NCI-H1417 (cell line): ENCODE measurements around the gene DNASE1.
"Not testable (repeated sequence)": the region's sequence is repeated elsewhere in the genome, so short reads cannot be mapped to it uniquely, and the experiment has no call there.

Experiments
- DNase-seq, 3 experiments: peaks; one replicate each; lab custom pipeline; 2025; lab: John Stamatoyannopoulos, UW

The DNASE1 gene

GRCh38 chr16:3654249-3654991, at the start of gene DNASE1:
TSS of gene DNASE1 (plus strand) at chr16:3654691. CDS start at chr16:3655374, 683 bp downstream.
- DNase-seq = peak in 2 of 3 experiments; percentile 25 to 43

- DNase-seq = no peak
These were observed 48.0 kb upstream of the DNASE1 start for GRCh38 chr16:3606441-3606840.

- DNase-seq = no peak
These were observed 47.3 kb upstream of the DNASE1 start for GRCh38 chr16:3607161-3607560.

GRCh38 chr16:3607634-3608033, 46.9 kb upstream of the DNASE1 start:
- no peak for DNase-seq

GRCh38 chr16:3608069-3608468, 46.4 kb upstream of the DNASE1 start:
- DNase-seq = no peak

- DNase-seq = not testable (repeated sequence)
These were observed 45.5 kb upstream of the DNASE1 start for GRCh38 chr16:3608976-3609375.

DNA sequence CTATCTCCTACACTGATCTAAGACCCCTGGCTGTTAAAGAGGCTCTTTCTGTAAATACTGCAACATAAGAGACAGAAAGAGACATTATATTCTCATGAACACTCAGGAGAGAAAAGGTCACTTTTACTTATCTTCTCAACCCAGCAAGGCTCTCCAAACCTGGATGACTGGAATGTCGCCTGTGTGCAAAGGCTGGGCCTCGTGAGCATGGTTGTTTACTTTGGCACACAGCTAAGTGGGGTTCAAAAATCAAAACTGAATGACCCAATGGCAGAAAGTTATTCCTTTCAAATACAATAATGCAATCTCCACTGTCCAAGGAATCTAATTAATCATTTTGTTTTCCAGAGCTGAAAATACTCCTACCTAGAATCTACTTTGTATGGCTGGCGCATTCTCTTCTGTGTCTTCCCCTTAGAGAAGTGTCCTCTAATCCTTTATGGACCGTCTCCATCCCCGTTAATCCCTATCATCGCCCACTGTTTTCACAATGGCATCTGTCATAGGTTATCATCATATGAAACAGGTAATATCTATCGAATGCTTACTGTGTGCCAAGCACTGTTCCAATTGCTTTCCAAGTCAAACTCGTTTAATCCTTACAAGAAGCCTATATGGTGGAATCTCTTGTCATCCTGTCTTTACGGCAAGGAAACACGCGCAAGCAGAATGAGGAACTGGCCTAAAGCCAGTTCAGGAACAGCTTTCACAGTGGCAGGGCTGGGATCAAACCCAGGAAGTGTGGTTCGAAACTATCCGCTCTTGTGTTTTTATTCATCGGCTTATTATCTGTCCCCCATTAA, 44.4 kb upstream of the DNASE1 start:
- no peak for DNase-seq

GRCh38 chr16:3610698-3611145, 43.8 kb upstream of the DNASE1 start:
- peak in 1 of 3 experiments; percentile 38 for DNase-seq

GRCh38 chr16:3611146-3611975, 43.1 kb upstream of the DNASE1 start, which contains the start of gene SLX4:
TSS of gene SLX4 (minus strand) at chr16:3611606. CDS start at chr16:3608964, 2,642 bp downstream.
- peak; percentile 93 to 99 (median 95) for DNase-seq

DNA sequence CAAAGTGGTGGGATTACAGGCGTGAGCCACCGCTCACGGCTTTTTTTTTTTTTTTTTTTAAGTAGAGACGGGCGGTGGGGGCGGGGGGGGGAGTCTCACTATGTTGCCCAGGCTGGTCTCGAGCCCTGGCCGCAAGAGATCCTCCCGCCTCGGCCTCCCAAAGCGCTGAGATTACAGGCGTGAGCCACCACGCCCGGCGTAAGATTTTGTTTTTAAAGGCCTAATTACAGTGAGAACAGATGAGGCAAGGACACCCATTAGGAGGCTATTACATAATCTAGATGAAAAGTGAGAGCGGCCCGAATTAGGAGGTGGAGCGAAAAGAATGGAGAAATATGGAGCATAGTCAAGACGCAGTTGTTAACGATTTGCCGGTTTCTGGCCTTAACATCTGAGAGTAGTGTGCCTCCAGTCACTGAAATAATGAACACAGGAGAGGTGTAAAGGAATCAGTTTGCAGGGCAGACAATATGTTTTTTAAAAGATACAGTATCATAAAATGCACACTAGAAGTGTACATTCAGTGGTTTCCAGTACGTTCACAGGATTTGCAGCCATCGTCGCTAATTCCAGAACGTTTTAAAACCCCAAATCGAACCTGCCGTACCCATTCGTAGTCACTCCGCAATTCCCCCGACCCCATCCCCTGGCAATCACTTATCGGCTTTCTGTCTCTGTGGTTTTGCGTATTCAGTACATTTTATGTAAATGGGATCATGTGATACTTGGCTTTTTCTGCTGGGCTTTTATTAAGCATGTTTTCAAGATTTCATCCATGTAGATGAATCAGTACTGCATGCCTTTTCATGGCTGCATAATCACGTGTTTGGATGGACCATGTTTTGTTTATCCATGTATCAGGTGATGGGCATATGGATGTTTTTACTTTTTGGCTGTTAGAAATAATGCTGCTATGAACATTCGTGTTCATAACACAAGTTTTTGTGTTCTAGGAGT, 41.7 kb upstream of the DNASE1 start:
- no peak for DNase-seq

- DNase-seq = no peak
These were observed 35.7 kb upstream of the DNASE1 start for GRCh38 chr16:3618769-3619141.

GRCh38 chr16:3623642-3624041, 30.8 kb upstream of the DNASE1 start:
- no peak for DNase-seq

DNA sequence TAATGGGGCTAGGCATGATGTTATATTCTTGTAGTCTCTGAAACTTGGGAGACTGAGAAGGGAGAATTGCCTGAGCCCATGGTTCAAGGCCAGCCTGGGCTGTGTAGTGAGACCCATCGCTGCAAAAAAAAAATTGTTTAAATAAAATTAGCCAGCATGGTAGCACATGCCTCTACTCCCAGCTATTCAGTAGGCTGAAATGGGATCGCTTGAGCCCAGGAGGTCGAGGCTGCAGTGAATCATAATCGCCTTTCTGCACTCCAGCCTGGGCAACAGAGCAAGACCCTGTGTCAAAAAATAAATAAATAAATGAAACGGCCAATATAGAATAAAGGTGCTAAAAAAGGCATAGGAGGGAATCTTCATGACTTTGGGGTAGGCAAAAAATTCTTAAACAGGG, 29.2 kb upstream of the DNASE1 start:
- DNase-seq = no peak

DNA sequence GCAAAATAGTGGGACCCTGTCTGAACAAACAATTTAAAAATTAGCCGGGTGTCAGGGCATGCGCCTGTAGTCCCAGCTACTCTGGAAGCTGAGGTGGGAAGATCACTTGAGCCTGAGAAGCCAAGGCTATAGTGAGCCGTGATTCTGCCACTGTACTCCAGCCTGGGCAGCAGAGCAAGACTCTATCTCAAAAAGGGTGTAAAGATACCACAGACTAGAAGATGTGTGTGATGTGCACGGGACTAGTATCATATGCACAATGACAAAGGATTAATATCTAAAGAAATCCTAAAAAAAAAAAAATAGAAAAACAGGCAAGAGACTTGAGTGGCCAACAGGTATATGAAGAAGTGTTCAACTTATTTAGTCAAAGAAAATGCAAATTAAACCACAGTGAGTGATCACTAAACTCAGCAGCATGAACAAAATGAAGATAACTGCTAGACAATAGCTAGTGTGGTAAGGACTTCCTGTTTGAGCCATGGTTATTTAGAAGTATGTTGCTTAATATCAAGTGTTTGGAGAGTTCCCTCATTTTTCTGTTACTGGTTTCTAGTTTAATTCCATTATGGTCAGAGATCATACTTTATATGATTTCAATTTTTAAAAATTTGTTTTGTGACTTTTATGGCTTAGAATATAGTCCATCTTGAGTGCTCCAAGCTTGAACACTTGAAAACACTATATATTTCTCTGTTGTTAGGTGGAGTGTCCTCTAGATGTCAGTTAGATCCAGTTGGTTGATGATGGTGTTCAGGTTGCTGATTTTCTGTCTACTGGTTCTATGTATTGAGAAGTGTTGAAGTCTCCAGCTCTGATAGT, 28.4 kb upstream of the DNASE1 start:
- DNase-seq = no peak

- DNase-seq = no peak
These were observed 17.0 kb upstream of the DNASE1 start for GRCh38 chr16:3637371-3637923.

DNA sequence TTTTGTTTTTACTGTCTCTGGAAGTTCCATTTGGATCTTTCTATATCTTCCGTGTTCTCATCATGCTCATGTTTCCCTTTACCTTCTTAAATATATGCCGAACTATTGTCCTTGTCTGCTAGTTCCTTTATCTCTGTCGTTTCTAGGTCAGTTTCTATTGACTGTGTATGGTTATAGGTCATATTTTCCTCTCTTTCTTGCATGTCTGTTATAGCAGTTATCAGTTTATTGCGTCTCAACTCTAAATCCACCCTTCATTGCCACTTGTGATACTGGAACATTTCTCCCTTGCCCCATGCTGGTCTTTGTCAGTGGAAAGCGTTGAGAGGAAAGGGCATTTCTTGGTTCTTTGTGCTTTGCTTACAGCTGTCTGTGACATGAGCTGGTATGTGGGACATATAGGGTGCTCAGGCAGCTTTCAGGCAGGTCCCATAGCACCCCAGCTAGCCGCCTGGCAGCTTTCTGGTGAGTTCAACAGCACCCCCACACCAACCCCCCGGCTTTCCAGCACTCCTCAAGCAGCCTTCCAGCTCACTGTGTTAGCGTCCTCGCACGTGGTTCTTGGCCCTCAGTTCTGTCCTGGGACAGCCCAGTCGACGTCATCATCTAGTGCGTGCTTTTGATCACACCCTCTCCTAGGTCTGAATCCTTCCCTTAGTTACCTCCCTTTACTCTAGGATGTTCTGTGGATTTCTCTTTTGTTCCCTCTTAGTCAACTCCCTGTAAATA, 15.4 kb upstream of the DNASE1 start:
- DNase-seq = no peak

- no peak for DNase-seq
These were observed 14.3 kb upstream of the DNASE1 start for GRCh38 chr16:3640207-3640606.

GRCh38 chr16:3640632-3641501, 13.6 kb upstream of the DNASE1 start:
- DNase-seq = no peak
